A549 (cell line): ENCODE results near the gene RPN2. TPM values are rescaled to one million over a fixed set of nuclear protein-coding genes. Genes with fewer than 3 reads are reported as not detected.
A peak's percentile ranks its signal among the peaks of the same experiment; 100 is the strongest.

ENCODE experiments used
- ATAC-seq, 2 experiments: fragments of 200-7000 bp in 1 of 2; fragments of >200 bp in 1 of 2; cut with Nextera tagmentation in 1 of 2; cut with Tn5 transposase in 1 of 2; 3 replicates each; pipeline versions ENCODE4 v1.8.0 to v1.9.1; 2018 to 2020; ENCODE audit warnings: mild to moderate bottlenecking in 1 of 2, moderate library complexity in 1 of 2
- CTCF ChIA-PET: fragments of 300-600 bp; sonication (Branson Sonifier 250); formaldehyde crosslinking; extraction: SDS; loops from one replicate; lab custom pipeline; 2021; ENCODE audit warnings: antibody characterized with exemption, inconsistent platforms; lab: Yijun Ruan, JAX
- POLR2A ChIA-PET: fragments of 350-600 bp; formaldehyde crosslinking; extraction: SDS; loops from one replicate; lab custom pipeline; 2021; ENCODE audit warnings: antibody characterized with exemption, inconsistent platforms; lab: Yijun Ruan, JAX
- DNase-seq, 2 experiments: peaks; one replicate each; pipeline versions ENCODE4 v3.0.0 to v3.0.0-alpha.2; 2011 to 2016; ENCODE audit warnings: low read depth in 1 of 2, low spot score in 1 of 2
- FAIRE-seq: peaks from 2 replicates; lab custom pipeline; 2011; peaks lifted over from hg19 to GRCh38; lab: Jason Lieb, UNC
- H3K27ac ChIP-seq, 2 experiments: fragments of >200 bp; sonication (Bioruptor Twin); formaldehyde crosslinking; 3 replicates each; pipeline ENCODE4 v1.5.1; 2016 to 2017
- H3K4me1 ChIP-seq: fragments of >200 bp; sonication (Bioruptor Twin); formaldehyde crosslinking; 3 replicates; pipeline ENCODE4 v1.6.1; 2016
- H3K4me2 ChIP-seq: fragments of >200 bp; sonication (Bioruptor Twin); formaldehyde crosslinking; 3 replicates; pipeline ENCODE4 v1.6.1; 2016
- H3K4me3 ChIP-seq: fragments of >200 bp; sonication (Bioruptor Twin); formaldehyde crosslinking; 3 replicates; pipeline ENCODE4 v1.5.1; 2016
- H3K9me3 ChIP-seq: fragments of >200 bp; sonication (Bioruptor Twin); formaldehyde crosslinking; 3 replicates; pipeline ENCODE4 v1.6.1; 2016
- BHLHE40 ChIP-seq: IDR thresholded peaks from 2 replicates; pipeline ENCODE4 v1.6.1; 2012; ENCODE audit warnings: low read depth, low read length, inconsistent platforms
- CBX8 ChIP-seq: fragments of 200-600 bp; sonication (generic); IDR thresholded peaks from 2 replicates; pipeline ENCODE4 v1.6.1; 2016
- FOSL2 ChIP-seq, 2 experiments: fragments of 450-650 bp in 1 of 2; fragments of >200 bp in 1 of 2; sonication (Bioruptor Twin) in 1 of 2; formaldehyde crosslinking; IDR thresholded peaks; 2 replicates each; pipeline versions ENCODE4 v1.5.0 to v1.6.1; 2016 to 2020; ENCODE audit warnings: mild to moderate bottlenecking in 1 of 2, moderate library complexity in 1 of 2
- JUNB ChIP-seq: fragments of >200 bp; sonication (Bioruptor Twin); formaldehyde crosslinking; IDR thresholded peaks from 2 replicates; pipeline ENCODE4 v1.6.1; 2016
- KDM1A ChIP-seq: fragments of 200-600 bp; sonication (generic); IDR thresholded peaks from 2 replicates; pipeline ENCODE4 v1.6.1; 2016; ENCODE audit warnings: low read depth, mild to moderate bottlenecking
- MYC ChIP-seq: IDR thresholded peaks from 2 replicates; pipeline ENCODE4 v1.6.1; 2012; ENCODE audit warnings: mild to moderate bottlenecking, inconsistent platforms, low read length, improper control_type of control experiment, borderline replicate concordance
- POLR2AphosphoS2 ChIP-seq: conservative IDR thresholded peaks from 2 replicates; pipeline ENCODE4 v1.6.1; 2012; ENCODE audit warnings: low read length, improper control_type of control experiment, inconsistent platforms
- RAD21 ChIP-seq, 2 experiments: fragments of >200 bp in 1 of 2; sonication (Bioruptor Twin) in 1 of 2; formaldehyde crosslinking in 1 of 2; IDR thresholded peaks in 1 of 2; conservative IDR thresholded peaks in 1 of 2; 2 replicates in 1 of 2; 3 replicates in 1 of 2; pipeline ENCODE4 v1.6.1; 2012 to 2018; ENCODE audit warnings: inconsistent platforms in 1 of 2
- RARB ChIP-seq: fragments of 250-450 bp; sonication (Bioruptor Pico); IDR thresholded peaks from 2 replicates; pipeline ENCODE4 v1.8.0; 2021; ENCODE audit warnings: mild to moderate bottlenecking, moderate library complexity
- RCOR1 ChIP-seq: fragments of 150-350 bp; IDR thresholded peaks from 2 replicates; pipeline ENCODE4 v1.6.1; 2014; ENCODE audit warnings: antibody characterized with exemption, low read length, low read depth
- ZC3H11A ChIP-seq: fragments of 450-650 bp; IDR thresholded peaks from 2 replicates; pipeline ENCODE4 v1.6.1; 2014; ENCODE audit warnings: antibody characterized with exemption, mild to moderate bottlenecking
- whole genome bisulfite sequencing: methylation state at CpG from one replicate; pipeline ENCODE4 v1.1.6; 2017; ENCODE audit errors: missing lambda C conversion rate; 5-methylcytosine and 5-hydroxymethylcytosine counted together
- polyA plus RNA-seq, 4 experiments: library from polyadenylated mRNA; depleted of rRNA in 3 of 4; stranded (reverse); fragments of >200 nt; fragmentation: RNase III in 1 of 4; extraction: RNeasy Plus Mini Kit Qiagen cat#74134 plus additional on column Dnase treatment in 1 of 4; gene quantifications; 2 replicates in 3 of 4; 3 replicates in 1 of 4; pipeline ENCODE4 v1.2.3, GENCODE V29; 2011 to 2017
- TF ChIP-seq, protein P1 (sequence below): fragments of 250-450 bp; sonication (Bioruptor Pico); IDR thresholded peaks from 2 replicates; pipeline ENCODE4 v1.5.0; 2020; ENCODE audit warnings: low read depth, mild to moderate bottlenecking, moderate library complexity
- TF ChIP-seq, protein P2 (sequence below): fragments of >200 bp; sonication (Bioruptor Twin); formaldehyde crosslinking; IDR thresholded peaks from 3 replicates; pipeline ENCODE4 v1.6.1; 2016
- TF ChIP-seq, protein P3 (sequence below): fragments of 450-650 bp; IDR thresholded peaks from 2 replicates; pipeline ENCODE4 v1.6.1; 2014; ENCODE audit warnings: antibody characterized with exemption
- TF ChIP-seq, protein P4 (sequence below): fragments of 200-600 bp; sonication (generic); IDR thresholded peaks from 2 replicates; pipeline ENCODE4 v1.6.1; 2016; ENCODE audit warnings: antibody characterized with exemption, mild to moderate bottlenecking, moderate library complexity
- TF ChIP-seq, protein P5 (sequence below): fragments of >200 bp; sonication (Bioruptor Twin); formaldehyde crosslinking; IDR thresholded peaks from 2 replicates; pipeline ENCODE4 v1.6.1; 2016

The RPN2 gene
- polyA plus RNA-seq, 2 of the 4 experiments (the other 2 are of a cell fraction) = 282 to 391 TPM

DNA sequence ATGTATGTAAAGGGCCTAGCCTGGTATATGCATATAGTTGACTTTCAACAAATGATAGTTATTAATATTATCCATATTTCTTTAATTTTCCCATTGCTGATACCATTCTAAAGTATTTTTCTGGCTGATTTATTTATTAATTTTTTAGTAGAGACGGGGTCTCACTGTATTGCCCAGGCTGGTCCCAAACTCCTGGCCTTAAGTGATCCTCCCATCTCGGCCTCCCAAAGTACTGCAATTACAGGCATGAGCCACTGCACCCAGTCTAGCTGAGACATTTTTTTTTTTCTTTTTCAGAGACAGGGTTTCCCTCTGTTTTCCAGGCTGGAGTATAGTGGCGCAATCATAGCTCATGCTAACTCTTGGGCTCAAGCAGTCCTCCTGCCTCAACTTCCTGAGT, 30.1 kb downstream of the RPN2 start:
- H3K9me3 ChIP-seq = no peaks in the 10 kb centered on the region
- ATAC-seq (peak in 1 of 2 experiments; percentile 26; a peak in 1 of 6 replicates), DNase-seq (no peak), FAIRE-seq (no peak)
- no peak overlapping the region for H3K4me2 ChIP-seq
- no peak overlapping the region for H3K4me3 ChIP-seq
- POLR2A ChIA-PET = interaction anchor here (0.7 kb wide), 1 partner anchor 328 kb away, joined by 3 read pairs; no protein-coding TSS in a partner anchor
- CTCF ChIA-PET = interaction anchor here (0.7 to 13.7 kb wide), 3 partner anchors 17 to 324 kb away, joined by 3 to 105 read pairs (median 3); no protein-coding TSS in a partner anchor
- peaks cover 6% of the 10 kb centered on the region; the same call in 2 of the 3 replicates for H3K4me1 ChIP-seq
- no peak overlapping the region for H3K27ac ChIP-seq
- TF ChIP-seq, protein P1, sequence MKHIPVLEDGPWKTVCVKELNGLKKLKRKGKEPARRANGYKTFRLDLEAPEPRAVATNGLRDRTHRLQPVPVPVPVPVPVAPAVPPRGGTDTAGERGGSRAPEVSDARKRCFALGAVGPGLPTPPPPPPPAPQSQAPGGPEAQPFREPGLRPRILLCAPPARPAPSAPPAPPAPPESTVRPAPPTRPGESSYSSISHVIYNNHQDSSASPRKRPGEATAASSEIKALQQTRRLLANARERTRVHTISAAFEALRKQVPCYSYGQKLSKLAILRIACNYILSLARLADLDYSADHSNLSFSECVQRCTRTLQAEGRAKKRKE = no peak
- TF ChIP-seq, protein P2, sequence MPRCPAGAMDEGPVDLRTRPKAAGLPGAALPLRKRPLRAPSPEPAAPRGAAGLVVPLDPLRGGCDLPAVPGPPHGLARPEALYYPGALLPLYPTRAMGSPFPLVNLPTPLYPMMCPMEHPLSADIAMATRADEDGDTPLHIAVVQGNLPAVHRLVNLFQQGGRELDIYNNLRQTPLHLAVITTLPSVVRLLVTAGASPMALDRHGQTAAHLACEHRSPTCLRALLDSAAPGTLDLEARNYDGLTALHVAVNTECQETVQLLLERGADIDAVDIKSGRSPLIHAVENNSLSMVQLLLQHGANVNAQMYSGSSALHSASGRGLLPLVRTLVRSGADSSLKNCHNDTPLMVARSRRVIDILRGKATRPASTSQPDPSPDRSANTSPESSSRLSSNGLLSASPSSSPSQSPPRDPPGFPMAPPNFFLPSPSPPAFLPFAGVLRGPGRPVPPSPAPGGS = no peak
- 95% methylated on average over 3 of the region's 3 CpGs for WGBS

DNA sequence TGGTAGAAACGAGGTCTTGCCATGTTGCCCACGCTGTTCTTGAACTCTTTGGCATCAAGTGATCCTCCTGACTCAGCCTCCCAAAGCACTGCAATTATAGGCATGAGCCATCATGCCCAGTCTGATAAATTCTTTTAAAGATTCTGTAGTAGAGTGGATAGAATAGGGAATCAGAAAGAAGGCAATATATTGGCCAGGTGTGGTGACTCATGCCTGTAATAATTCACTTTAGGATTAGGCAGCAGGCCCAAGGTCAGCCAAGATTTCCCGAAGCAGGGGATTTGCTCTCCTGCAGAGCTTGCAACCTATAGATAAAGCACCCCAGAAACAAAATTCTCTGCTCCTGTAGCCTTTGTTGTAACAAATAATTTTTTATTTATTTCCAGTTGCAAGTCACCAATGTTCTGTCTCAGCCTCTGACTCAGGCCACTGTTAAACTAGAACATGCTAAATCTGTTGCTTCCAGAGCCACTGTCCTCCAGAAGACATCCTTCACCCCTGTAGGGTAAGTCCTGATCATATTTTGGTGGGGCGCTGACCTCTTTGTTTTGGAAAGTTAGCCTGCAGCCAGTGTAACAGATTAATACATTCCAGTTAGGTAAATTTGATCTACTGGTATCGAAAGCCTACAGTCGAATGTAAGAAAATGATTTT, 30.7 kb downstream of the RPN2 start:
- no peaks in the 10 kb centered on the region for H3K9me3 ChIP-seq
- CTCF ChIA-PET = interaction anchor here (0.7 to 13.7 kb wide), 3 partner anchors 17 to 324 kb away, joined by 3 to 105 read pairs (median 3); no protein-coding TSS in a partner anchor
- 82% methylated on average over 6 of the region's 6 CpGs for WGBS
- peaks cover 6% of the 10 kb centered on the region; the same call in 2 of the 3 replicates for H3K4me1 ChIP-seq
- FAIRE-seq (no peak), ATAC-seq (no peak), DNase-seq (no peak)
- no peak overlapping the region for H3K4me3 ChIP-seq
- H3K4me2 ChIP-seq = no peak overlapping the region
- TF ChIP-seq CBX8 (no peak), POLR2AphosphoS2 (no peak)
- TF ChIP-seq, protein P3, sequence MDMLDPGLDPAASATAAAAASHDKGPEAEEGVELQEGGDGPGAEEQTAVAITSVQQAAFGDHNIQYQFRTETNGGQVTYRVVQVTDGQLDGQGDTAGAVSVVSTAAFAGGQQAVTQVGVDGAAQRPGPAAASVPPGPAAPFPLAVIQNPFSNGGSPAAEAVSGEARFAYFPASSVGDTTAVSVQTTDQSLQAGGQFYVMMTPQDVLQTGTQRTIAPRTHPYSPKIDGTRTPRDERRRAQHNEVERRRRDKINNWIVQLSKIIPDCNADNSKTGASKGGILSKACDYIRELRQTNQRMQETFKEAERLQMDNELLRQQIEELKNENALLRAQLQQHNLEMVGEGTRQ = no peak
- POLR2A ChIA-PET = interaction anchor here (0.7 kb wide), 1 partner anchor 328 kb away, joined by 3 read pairs; no protein-coding TSS in a partner anchor
- H3K27ac ChIP-seq = no peak overlapping the region

DNA sequence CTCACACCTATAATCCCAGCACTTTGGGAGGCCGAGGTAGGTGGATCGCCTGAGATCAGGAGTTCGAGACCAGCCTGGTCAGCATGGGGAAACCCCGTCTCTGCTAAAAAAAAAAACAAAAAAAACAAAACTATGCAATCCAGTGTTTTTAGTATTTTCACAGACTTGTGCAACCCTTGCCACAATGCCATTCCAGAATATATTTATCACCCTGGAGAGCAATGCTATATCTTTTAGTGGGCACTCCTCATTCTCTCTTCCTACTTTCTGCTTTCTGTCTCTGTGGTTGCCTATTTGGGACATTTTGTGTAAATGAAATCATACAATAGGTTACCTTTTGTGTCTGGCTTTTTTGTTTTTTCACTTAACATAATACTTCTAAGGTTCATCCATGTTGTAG, 39.3 kb downstream of the RPN2 start:
- H3K9me3 ChIP-seq = no peaks in the 10 kb centered on the region
- POLR2A ChIA-PET = no interaction called here
- DNase-seq = no peak
- no peak for ATAC-seq
- no peak for FAIRE-seq
- no peak for TF ChIP-seq RARB (CRISPR knock-in tag)
- no peak for TF ChIP-seq ZC3H11A
- no peak for TF ChIP-seq BHLHE40
- TF ChIP-seq RCOR1 = no peak
- TF ChIP-seq, protein P4, sequence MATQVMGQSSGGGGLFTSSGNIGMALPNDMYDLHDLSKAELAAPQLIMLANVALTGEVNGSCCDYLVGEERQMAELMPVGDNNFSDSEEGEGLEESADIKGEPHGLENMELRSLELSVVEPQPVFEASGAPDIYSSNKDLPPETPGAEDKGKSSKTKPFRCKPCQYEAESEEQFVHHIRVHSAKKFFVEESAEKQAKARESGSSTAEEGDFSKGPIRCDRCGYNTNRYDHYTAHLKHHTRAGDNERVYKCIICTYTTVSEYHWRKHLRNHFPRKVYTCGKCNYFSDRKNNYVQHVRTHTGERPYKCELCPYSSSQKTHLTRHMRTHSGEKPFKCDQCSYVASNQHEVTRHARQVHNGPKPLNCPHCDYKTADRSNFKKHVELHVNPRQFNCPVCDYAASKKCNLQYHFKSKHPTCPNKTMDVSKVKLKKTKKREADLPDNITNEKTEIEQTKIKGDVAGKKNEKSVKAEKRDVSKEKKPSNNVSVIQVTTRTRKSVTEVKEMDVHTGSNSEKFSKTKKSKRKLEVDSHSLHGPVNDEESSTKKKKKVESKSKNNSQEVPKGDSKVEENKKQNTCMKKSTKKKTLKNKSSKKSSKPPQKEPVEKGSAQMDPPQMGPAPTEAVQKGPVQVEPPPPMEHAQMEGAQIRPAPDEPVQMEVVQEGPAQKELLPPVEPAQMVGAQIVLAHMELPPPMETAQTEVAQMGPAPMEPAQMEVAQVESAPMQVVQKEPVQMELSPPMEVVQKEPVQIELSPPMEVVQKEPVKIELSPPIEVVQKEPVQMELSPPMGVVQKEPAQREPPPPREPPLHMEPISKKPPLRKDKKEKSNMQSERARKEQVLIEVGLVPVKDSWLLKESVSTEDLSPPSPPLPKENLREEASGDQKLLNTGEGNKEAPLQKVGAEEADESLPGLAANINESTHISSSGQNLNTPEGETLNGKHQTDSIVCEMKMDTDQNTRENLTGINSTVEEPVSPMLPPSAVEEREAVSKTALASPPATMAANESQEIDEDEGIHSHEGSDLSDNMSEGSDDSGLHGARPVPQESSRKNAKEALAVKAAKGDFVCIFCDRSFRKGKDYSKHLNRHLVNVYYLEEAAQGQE = no peak
- TF ChIP-seq, protein P5, sequence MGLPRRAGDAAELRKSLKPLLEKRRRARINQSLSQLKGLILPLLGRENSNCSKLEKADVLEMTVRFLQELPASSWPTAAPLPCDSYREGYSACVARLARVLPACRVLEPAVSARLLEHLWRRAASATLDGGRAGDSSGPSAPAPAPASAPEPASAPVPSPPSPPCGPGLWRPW = no peak
- no peak for TF ChIP-seq RAD21 (conservative IDR thresholded peaks at IDR 0.05 in 1 of 2, IDR thresholded peaks at IDR 0.05 in 1 of 2)
- TF ChIP-seq MYC = no peak
- no peak for TF ChIP-seq KDM1A
- no peak for TF ChIP-seq FOSL2 (IDR thresholded peaks at IDR 0.05)
- no peak for TF ChIP-seq FOSL2 (CRISPR knock-in tag; IDR thresholded peaks at IDR 0.05)
- TF ChIP-seq JUNB = no peak
- no peak overlapping the region for H3K4me3 ChIP-seq
- CTCF ChIA-PET = interaction anchor here (1.4 kb wide), 1 partner anchor 23 kb away, joined by 11 read pairs; no protein-coding TSS in a partner anchor
- WGBS = 97% methylated on average over 4 of the region's 4 CpGs
- no peak overlapping the region for H3K4me2 ChIP-seq
- no peak overlapping the region for H3K27ac ChIP-seq
- H3K4me1 ChIP-seq = no peaks in the 10 kb centered on the region
